Measurements from ENCODE around the gene PLOD2. TPM values are rescaled to one million over a fixed set of nuclear protein-coding genes. Genes with fewer than 3 reads are reported as not detected.

Gene PLOD2
- total and polyA plus RNA-seq, 2 of the 8 experiments (the other 6 are each of a cell fraction or from before 2014, with no cell fraction given), result 4.0 to 28.7 TPM

DNA sequence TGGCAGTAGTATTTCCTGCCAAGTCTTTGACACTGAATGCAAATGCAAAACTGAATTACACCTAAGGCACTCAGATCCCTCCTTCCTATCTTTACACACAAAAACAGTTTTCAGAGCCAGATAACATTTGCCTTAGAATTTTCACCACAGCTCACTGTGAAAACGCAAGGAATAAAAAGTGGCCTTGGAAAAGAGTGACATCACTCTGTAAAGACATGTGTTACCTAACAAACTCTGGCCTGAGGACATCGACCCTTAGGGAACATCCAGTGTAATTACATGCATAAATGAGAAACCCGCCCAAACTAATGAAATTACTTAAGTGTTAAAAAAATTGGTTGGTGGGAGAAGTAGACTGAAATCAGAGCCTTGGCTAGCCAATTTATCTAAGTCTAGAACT lies 88.9 kb downstream of the PLOD2 start:
- no peaks in the 10 kb centered on the region for H3K4me1 ChIP-seq (replicated peaks in 1 of 4; ENCODE audit: control insufficient read depth in 3 of 4, insufficient read depth in 4 of 4, low read length in 3 of 4)
- H3K79me1 ChIP-seq (ENCODE audit: low read depth, low read length), result no peaks in the 10 kb centered on the region
- H3K9ac ChIP-seq (replicated peaks in 1 of 4; ENCODE audit: extremely low read depth in 1 of 4, low read depth in 3 of 4, low read length in 3 of 4), result no peak overlapping the region
- H2AFZ ChIP-seq (ENCODE audit: low read length), result no peak overlapping the region
- no peak overlapping the region for H3K14ac ChIP-seq (ENCODE audit: insufficient read length)
- H3K23ac ChIP-seq (ENCODE audit: insufficient read length), result no peak overlapping the region
- H4K91ac ChIP-seq (replicated peaks; ENCODE audit: insufficient read length, low read length), result no peak overlapping the region
- no peak overlapping the region for H4K8ac ChIP-seq (ENCODE audit: extremely low read depth, insufficient read depth, low read length)
- H3K27ac ChIP-seq (ENCODE audit: low read depth, low read length), result no peak overlapping the region
- no peaks in the 10 kb centered on the region for H3K9me3 ChIP-seq (ENCODE audit: insufficient read depth in 2 of 2, low read depth in 1 of 2, low read length in 1 of 2)
- no peak overlapping the region for H2AK5ac ChIP-seq (ENCODE audit: low read depth, low read length)
- no peaks in the 10 kb centered on the region for H4K20me1 ChIP-seq (replicated peaks in 1 of 2; ENCODE audit: control insufficient read depth in 1 of 2, insufficient read depth in 2 of 2, low read length in 2 of 2)
- no peak overlapping the region for H3K4ac ChIP-seq (replicated peaks; ENCODE audit: insufficient read length, low read depth, low read length)
- H3K4me2 ChIP-seq (ENCODE audit: insufficient read depth in 1 of 2, low read depth in 2 of 2, low read length in 2 of 2), result no peak overlapping the region
- H3K4me3 ChIP-seq (ENCODE audit: extremely low read depth in 1 of 4, insufficient read depth in 2 of 4, low read depth in 3 of 4, low read length in 4 of 4), result no peak overlapping the region
- DNase-seq (ENCODE audit: low read depth in 1 of 2, low spot score in 2 of 2) (no peak), FAIRE-seq (peak; percentile 50)
- peaks cover 0 to 4% (median 0%) of the 10 kb centered on the region in 4 experiments; a peak in 1 of 8 replicates for H3K36me3 ChIP-seq (ENCODE audit: control insufficient read depth in 2 of 4, insufficient read depth in 4 of 4, low read length in 3 of 4)
- ChIA-PET POLR2A (ENCODE audit: partially characterized antibody) (no interaction called here), CTCF (ENCODE audit: partially characterized antibody) (interaction anchor here (0.6 to 2.5 kb wide), 6 partner anchors 22 to 599 kb away, joined by 3 to 16 read pairs (median 3); no protein-coding TSS in a partner anchor)
- no peak overlapping the region for H4K5ac ChIP-seq (ENCODE audit: insufficient read length, low read depth, low read length)
- H3K18ac ChIP-seq (ENCODE audit: extremely low read depth, low read length), result no peak overlapping the region
- no peaks in the 10 kb centered on the region for H3K79me2 ChIP-seq (ENCODE audit: control insufficient read depth in 1 of 2, insufficient read depth in 2 of 2, low read length in 2 of 2)
- 82% methylated on average over 3 of the region's 3 CpGs; no CpG with 5 or more reads in 1 of the 2 experiments for WGBS, 2 experiments (ENCODE audit: extremely low coverage in 1 of 2, insufficient coverage in 1 of 2, insufficient read length in 1 of 2, insufficient replicate concordance in 2 of 2, low coverage in 1 of 2, low lambda C conversion rate in 2 of 2, missing lambda C conversion rate in 1 of 2)
- no peak overlapping the region for H3K56ac ChIP-seq (replicated peaks; ENCODE audit: insufficient read length, low read depth, low read length)
- H3K27me3 ChIP-seq (replicated peaks in 1 of 4; ENCODE audit: control insufficient read depth in 3 of 4, extremely low read depth in 1 of 4, insufficient read depth in 3 of 4, low read length in 3 of 4), result no peaks in the 10 kb centered on the region
- H3K23me2 ChIP-seq (ENCODE audit: low read depth, low read length), result no peaks in the 10 kb centered on the region
- H2BK12ac ChIP-seq (ENCODE audit: low read depth, low read length), result no peak overlapping the region
- no peak overlapping the region for H2BK120ac ChIP-seq (replicated peaks; ENCODE audit: low read depth, low read length)
- H2BK15ac ChIP-seq (ENCODE audit: low read length), result no peak overlapping the region
- H2BK5ac ChIP-seq (ENCODE audit: low read depth, low read length), result no peak overlapping the region
- H2BK20ac ChIP-seq (ENCODE audit: low read length), result no peak overlapping the region
- TF ChIP-seq SIRT6 (IDR thresholded peaks at IDR 0.05; ENCODE audit: low read length) (no peak), YY1 (IDR thresholded peaks at IDR 0.05; ENCODE audit: low read depth, low read length) (no peak), CTBP2 (IDR thresholded peaks at IDR 0.05; ENCODE audit: borderline replicate concordance, insufficient read depth, insufficient read length, low read length) (no peak), KDM1A (IDR thresholded peaks at IDR 0.05; ENCODE audit: borderline replicate concordance, low read length) (no peak), CHD1 (IDR thresholded peaks at IDR 0.05; ENCODE audit: low read depth, low read length) (no peak), SAP30 (IDR thresholded peaks at IDR 0.05; ENCODE audit: insufficient read depth, insufficient replicate concordance, low read length) (no peak), TAF7 (optimal IDR thresholded peaks at IDR 0.05; ENCODE audit: borderline replicate concordance, low read depth, low read length) (no peak), EGR1 (IDR thresholded peaks at IDR 0.05; ENCODE audit: borderline replicate concordance, low read depth, low read length) (no peak), SP2 (IDR thresholded peaks at IDR 0.05; ENCODE audit: low read length) (no peak), POLR2AphosphoS5 (IDR thresholded peaks at IDR 0.05; ENCODE audit: low read depth, low read length) (no peak), GABPA (IDR thresholded peaks at IDR 0.05; ENCODE audit: borderline replicate concordance, insufficient read depth, low read length) (no peak), SIN3A (conservative IDR thresholded peaks at IDR 0.05 in 1 of 2, IDR thresholded peaks at IDR 0.05 in 1 of 2; ENCODE audit: low read depth in 1 of 2, low read length in 2 of 2) (no peak), POLR2A (IDR thresholded peaks at IDR 0.05; ENCODE audit: control extremely low read depth in 1 of 2, low read depth in 2 of 2, low read length in 2 of 2) (no peak)
- TF ChIP-seq, protein P1, sequence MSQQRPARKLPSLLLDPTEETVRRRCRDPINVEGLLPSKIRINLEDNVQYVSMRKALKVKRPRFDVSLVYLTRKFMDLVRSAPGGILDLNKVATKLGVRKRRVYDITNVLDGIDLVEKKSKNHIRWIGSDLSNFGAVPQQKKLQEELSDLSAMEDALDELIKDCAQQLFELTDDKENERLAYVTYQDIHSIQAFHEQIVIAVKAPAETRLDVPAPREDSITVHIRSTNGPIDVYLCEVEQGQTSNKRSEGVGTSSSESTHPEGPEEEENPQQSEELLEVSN (IDR thresholded peaks at IDR 0.05), result no peak

Data from H1 (cell line).